Nephron progenitor cell (in vitro differentiated cells): ENCODE results near the gene KRT222.

Experiments used
- DNase-seq: peaks from one replicate; pipeline ENCODE4 v3.0.0; 2021
- H3K27ac Mint-ChIP-seq: 2 replicates; pipeline ENCODE4 v1.8.0; 2021; ENCODE audit warnings: mild to moderate bottlenecking, moderate library complexity, mixed read lengths
- H3K27me3 Mint-ChIP-seq: 2 replicates; pipeline ENCODE4 v1.8.0; 2021; ENCODE audit warnings: mild to moderate bottlenecking, low read depth, mixed read lengths; ENCODE audit not compliant: poor library complexity
- H3K36me3 Mint-ChIP-seq: 2 replicates; pipeline ENCODE4 v1.8.0; 2021; ENCODE audit warnings: low read depth, mixed read lengths
- H3K4me1 Mint-ChIP-seq: 2 replicates; pipeline ENCODE4 v1.8.0; 2021; ENCODE audit warnings: mixed read lengths
- H3K4me3 Mint-ChIP-seq: 2 replicates; pipeline ENCODE4 v1.8.0; 2021; ENCODE audit warnings: mild to moderate bottlenecking, moderate library complexity, mixed read lengths
- H3K9me3 Mint-ChIP-seq: 2 replicates; pipeline ENCODE4 v1.8.0; 2021; ENCODE audit warnings: mild to moderate bottlenecking, moderate library complexity, mixed read lengths
- CTCF ChIP-seq: fragments of 200-600 bp; sonication (generic); IDR thresholded peaks from 2 replicates; pipeline ENCODE4 v1.5.0; 2021; ENCODE audit warnings: antibody characterized with exemption

Gene KRT222

GRCh38 chr17:40694584-40694983 is 29.6 kb upstream of the KRT222 start:
- peaks cover 12% of the 10 kb centered on the region for H3K4me1 Mint-ChIP-seq
- H3K27me3 Mint-ChIP-seq = peaks cover 36% of the 10 kb centered on the region
- H3K36me3 Mint-ChIP-seq = no peaks in the 10 kb centered on the region
- DNase-seq = no peak
- no peaks in the 10 kb centered on the region for H3K9me3 Mint-ChIP-seq
- no peak overlapping the region for H3K4me3 Mint-ChIP-seq
- H3K27ac Mint-ChIP-seq = no peak overlapping the region
- TF ChIP-seq CTCF = no peak

GRCh38 chr17:40687106-40687505 is 22.1 kb upstream of the KRT222 start:
- no peak for DNase-seq
- no peak for TF ChIP-seq CTCF
- peaks cover 26% of the 10 kb centered on the region for H3K27me3 Mint-ChIP-seq
- no peaks in the 10 kb centered on the region for H3K9me3 Mint-ChIP-seq
- no peak overlapping the region for H3K27ac Mint-ChIP-seq
- no peak overlapping the region for H3K4me3 Mint-ChIP-seq
- H3K36me3 Mint-ChIP-seq = no peaks in the 10 kb centered on the region
- no peaks in the 10 kb centered on the region for H3K4me1 Mint-ChIP-seq

GRCh38 chr17:40686192-40686591 is 21.2 kb upstream of the KRT222 start:
- no peaks in the 10 kb centered on the region for H3K9me3 Mint-ChIP-seq
- H3K27ac Mint-ChIP-seq = no peak overlapping the region
- no peaks in the 10 kb centered on the region for H3K36me3 Mint-ChIP-seq
- no peak for TF ChIP-seq CTCF
- no peaks in the 10 kb centered on the region for H3K4me1 Mint-ChIP-seq
- peaks cover 31% of the 10 kb centered on the region for H3K27me3 Mint-ChIP-seq
- no peak for DNase-seq
- H3K4me3 Mint-ChIP-seq = no peak overlapping the region

- Mint-ChIP-seq H3K4me1 (no peaks in the 10 kb centered on the region), H3K27ac (no peak overlapping the region), H3K36me3 (no peaks in the 10 kb centered on the region), H3K27me3 (peaks cover 26% of the 10 kb centered on the region), H3K4me3 (no peak overlapping the region), H3K9me3 (no peaks in the 10 kb centered on the region)
- TF ChIP-seq CTCF = no peak
- DNase-seq = no peak
Measured at GRCh38 chr17:40680998-40681397, 16.0 kb upstream of the KRT222 start.

DNA sequence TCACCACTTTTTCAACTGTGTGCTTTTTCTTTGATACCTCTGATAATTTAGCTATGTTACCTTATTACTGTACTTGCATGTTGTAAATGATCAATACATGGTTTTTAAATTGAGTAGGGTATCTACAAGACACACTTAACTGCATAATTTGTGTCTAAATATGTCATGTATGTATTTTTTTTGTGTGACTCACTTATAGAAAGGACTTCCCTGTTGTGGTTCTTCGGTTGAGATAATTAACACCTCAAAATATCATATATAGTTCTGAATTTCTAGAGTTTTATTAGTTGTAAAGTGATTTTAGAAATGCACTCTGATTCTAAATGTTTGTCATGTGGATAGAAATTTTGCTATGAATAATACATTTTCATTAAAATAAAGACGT is 14.5 kb upstream of the KRT222 start:
- Mint-ChIP-seq H3K36me3 (no peaks in the 10 kb centered on the region), H3K27me3 (peaks cover 36% of the 10 kb centered on the region), H3K27ac (no peak overlapping the region), H3K4me1 (peaks cover 4% of the 10 kb centered on the region), H3K4me3 (no peak overlapping the region), H3K9me3 (no peaks in the 10 kb centered on the region)
- no peak for TF ChIP-seq CTCF
- DNase-seq = no peak

GRCh38 chr17:40678902-40679522 is 14.0 kb upstream of the KRT222 start:
- H3K4me1 Mint-ChIP-seq = peaks cover 9% of the 10 kb centered on the region
- H3K27me3 Mint-ChIP-seq = peaks cover 40% of the 10 kb centered on the region
- DNase-seq = no peak
- H3K4me3 Mint-ChIP-seq = no peak overlapping the region
- TF ChIP-seq CTCF = no peak
- no peaks in the 10 kb centered on the region for H3K9me3 Mint-ChIP-seq
- H3K27ac Mint-ChIP-seq = no peak overlapping the region
- no peaks in the 10 kb centered on the region for H3K36me3 Mint-ChIP-seq
